ENCODE results near the gene CDC34. TPM values are rescaled to one million over a fixed set of nuclear protein-coding genes. Genes with fewer than 3 reads are reported as not detected.
A peak's percentile ranks its signal among the peaks of the same experiment; 100 is the strongest.

CDC34 gene
- total and polyA plus RNA-seq, 9 of the 15 experiments (the other 6 are each of a cell fraction or from before 2014, with no cell fraction given), result 0.80 to 203 (median 65.5) TPM

- TF ChIP-seq GMEB1 (CRISPR knock-in tag; IDR thresholded peaks at IDR 0.05) (no peak), EP400 (IDR thresholded peaks at IDR 0.05) (no peak), GABPB2 (CRISPR knock-in tag; conservative IDR thresholded peaks at IDR 0.05) (no peak), ZNF445 (CRISPR knock-in tag; IDR thresholded peaks at IDR 0.05; ENCODE audit: low read depth) (no peak), ARID3B (CRISPR knock-in tag; IDR thresholded peaks at IDR 0.05; ENCODE audit: borderline replicate concordance) (no peak), ZBTB1 (CRISPR knock-in tag; IDR thresholded peaks at IDR 0.05; ENCODE audit: borderline replicate concordance, low read depth) (no peak), DIDO1 (tag; IDR thresholded peaks at IDR 0.05; ENCODE audit: low read depth) (no peak), ZBTB40 (IDR thresholded peaks at IDR 0.05) (0 out of 2 replicates have a peak, but pooled peaks have one; percentile 23), ZBTB40 (CRISPR knock-in tag; IDR thresholded peaks at IDR 0.05) (no peak), SREBF2 (CRISPR knock-in tag; IDR thresholded peaks at IDR 0.05) (no peak), CLOCK (CRISPR knock-in tag; IDR thresholded peaks at IDR 0.05; ENCODE audit: borderline replicate concordance) (no peak)
Measured at GRCh38 chr19:572743-573518, 41.4 kb downstream of the CDC34 start (continued).

Measured in K562 (cell line).